Right lobe of liver (tissue), 6 donors: ENCODE measurements around the gene MGAT3. TPM values are rescaled to one million over a fixed set of nuclear protein-coding genes. Genes with fewer than 3 reads are reported as not detected.

ENCODE experiments used
- ATAC-seq, 4 donors: fragments of 200-7000 bp; cut with Tn5 transposase; one replicate each; pipeline ENCODE4 v1.9.1; 2020; ENCODE audit warnings: mild to moderate bottlenecking in 4 of 4, moderate library complexity in 4 of 4
- DNase-seq, 3 donors: peaks; one replicate each; pipeline ENCODE4 v3.0.0-alpha.2; 2020
- H3K27ac ChIP-seq, 3 donors: fragments of 200-600 bp; one replicate each; pipeline ENCODE4 v1.8.0; 2022
- H3K27me3 ChIP-seq, 2 donors: fragments of 200-600 bp; one replicate each; pipeline ENCODE4 v1.8.0; 2022
- H3K36me3 ChIP-seq, 4 donors: fragments of 200-600 bp; sonication (generic) in 1 of 4; one replicate each; pipeline versions ENCODE4 v1.5.1 to v1.8.0; 2017 to 2022; ENCODE audit warnings: control low read depth in 1 of 4
- H3K4me1 ChIP-seq, 4 donors: fragments of 200-600 bp; sonication (generic) in 1 of 4; one replicate each; pipeline versions ENCODE4 v1.5.1 to v1.8.0; 2017 to 2022; ENCODE audit warnings: control low read depth in 1 of 4
- H3K4me3 ChIP-seq, 3 donors: fragments of 200-600 bp; one replicate each; pipeline ENCODE4 v1.8.0; 2022
- H3K9me3 ChIP-seq, 4 donors: fragments of 200-600 bp; sonication (generic) in 1 of 4; one replicate each; pipeline versions ENCODE4 v1.5.1 to v1.8.0; 2017 to 2022; ENCODE audit warnings: control low read depth in 1 of 4
- POLR2A ChIP-seq: fragments of 450-650 bp; IDR thresholded peaks from one replicate; pipeline ENCODE4 v1.6.1; 2017; ENCODE audit warnings: antibody characterized with exemption, mild to moderate bottlenecking
- WGBS: methylation state at CpG from one replicate; pipeline ENCODE4 v1.1.6; 2018; ENCODE audit warnings: low coverage, low lambda C conversion rate; ENCODE audit not compliant: insufficient coverage; ENCODE audit errors: missing lambda C conversion rate; 5-methylcytosine and 5-hydroxymethylcytosine counted together
- intact Hi-C, 2 donors: fragments of 100-400 bp; cut with DNase I; formaldehyde crosslinking; loops; one replicate each; pipeline versions ENCODE4 v1.11.2 to v1.14.1; 2022
- total RNA-seq, 6 experiments: library from RNA; depleted of rRNA in 2 of 6; stranded (reverse); fragments of >200 nt in 2 of 6; fragmentation: NEBNext Ultra II Directional in 3 of 6; extraction: Animal tissue kit (Norgen Biotek cat#: 25700) in 3 of 6; gene quantifications; one replicate each; pipeline versions ENCODE4 v1.1.0 to v1.2.4, GENCODE V29; 2016 to 2023
- TF ChIP-seq, protein P1 (sequence below), 4 donors: fragments of 200-600 bp in 3 of 4; fragments of 450-650 bp in 1 of 4; IDR thresholded peaks; one replicate each; pipeline versions ENCODE4 v1.5.1 to v1.8.0; 2016 to 2022; ENCODE audit warnings: antibody characterized with exemption in 4 of 4, mild to moderate bottlenecking in 2 of 4
- donor health status: DM: no; HTN: yes; CAD: no.
- donor health status: DM: no; HTN: no; CAD: no.
- donor health status: DM: no; HTN: no; CAD: no.
- donor health status: DM: no; HTN: yes; CAD: no.
- donor health status: DM: no; HTN: yes; CAD: no.

Gene MGAT3
- total RNA-seq, 6 experiments from 2014 or later: 0.05 to 0.38 (median 0.07) TPM; not detected in 1

DNA sequence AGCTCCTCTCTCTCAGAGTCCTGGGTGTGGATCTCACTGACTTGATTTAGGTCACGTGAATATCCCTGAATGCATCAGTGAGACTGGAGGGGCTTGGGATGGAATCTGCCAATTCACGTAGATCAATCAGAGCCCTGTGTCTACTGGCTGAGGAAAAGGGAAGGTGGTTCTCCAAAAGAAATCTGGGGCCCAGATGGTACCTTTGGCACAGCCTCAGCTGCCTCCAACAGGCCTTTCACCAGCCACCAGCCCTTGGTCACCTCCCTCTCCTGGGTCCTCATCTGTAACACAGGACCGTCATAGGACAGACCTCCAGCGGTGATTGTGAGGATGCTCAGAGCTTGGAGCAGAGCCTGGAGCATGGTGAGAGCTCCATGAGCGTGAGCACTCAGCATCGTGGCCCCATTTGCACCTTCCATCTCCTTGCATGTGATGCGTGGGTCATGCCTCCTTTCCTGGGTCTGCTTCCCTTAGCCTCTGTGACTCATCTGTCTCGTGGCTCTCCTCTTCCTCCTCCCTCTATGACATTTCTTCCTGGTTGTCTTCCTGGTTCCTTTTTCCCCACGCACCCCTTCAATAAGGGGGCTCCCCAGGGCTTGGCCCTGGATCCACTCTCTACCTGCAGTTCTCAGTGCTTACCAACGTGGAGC, 37.8 kb downstream of the MGAT3 start:
- no peak overlapping the region for H3K4me3 ChIP-seq
- ATAC-seq: no peak
- H3K4me1 ChIP-seq: no peaks in the 10 kb centered on the region
- WGBS: 47% methylated on average over 8 of the region's 10 CpGs
- no peaks in the 10 kb centered on the region for H3K9me3 ChIP-seq
- no peaks in the 10 kb centered on the region for H3K27me3 ChIP-seq
- DNase-seq: peak in 1 of 3 donors; percentile 28
- no peaks in the 10 kb centered on the region for H3K36me3 ChIP-seq
- H3K27ac ChIP-seq: no peak overlapping the region
- TF ChIP-seq POLR2A: no peak
- TF ChIP-seq, protein P1, sequence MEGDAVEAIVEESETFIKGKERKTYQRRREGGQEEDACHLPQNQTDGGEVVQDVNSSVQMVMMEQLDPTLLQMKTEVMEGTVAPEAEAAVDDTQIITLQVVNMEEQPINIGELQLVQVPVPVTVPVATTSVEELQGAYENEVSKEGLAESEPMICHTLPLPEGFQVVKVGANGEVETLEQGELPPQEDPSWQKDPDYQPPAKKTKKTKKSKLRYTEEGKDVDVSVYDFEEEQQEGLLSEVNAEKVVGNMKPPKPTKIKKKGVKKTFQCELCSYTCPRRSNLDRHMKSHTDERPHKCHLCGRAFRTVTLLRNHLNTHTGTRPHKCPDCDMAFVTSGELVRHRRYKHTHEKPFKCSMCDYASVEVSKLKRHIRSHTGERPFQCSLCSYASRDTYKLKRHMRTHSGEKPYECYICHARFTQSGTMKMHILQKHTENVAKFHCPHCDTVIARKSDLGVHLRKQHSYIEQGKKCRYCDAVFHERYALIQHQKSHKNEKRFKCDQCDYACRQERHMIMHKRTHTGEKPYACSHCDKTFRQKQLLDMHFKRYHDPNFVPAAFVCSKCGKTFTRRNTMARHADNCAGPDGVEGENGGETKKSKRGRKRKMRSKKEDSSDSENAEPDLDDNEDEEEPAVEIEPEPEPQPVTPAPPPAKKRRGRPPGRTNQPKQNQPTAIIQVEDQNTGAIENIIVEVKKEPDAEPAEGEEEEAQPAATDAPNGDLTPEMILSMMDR (IDR thresholded peaks at IDR 0.05): no peak
- intact Hi-C loops: loop anchor here in 1 of 2 donors (5.0 kb wide), 1 partner anchor 33 kb away; no protein-coding TSS in a partner anchor

DNA sequence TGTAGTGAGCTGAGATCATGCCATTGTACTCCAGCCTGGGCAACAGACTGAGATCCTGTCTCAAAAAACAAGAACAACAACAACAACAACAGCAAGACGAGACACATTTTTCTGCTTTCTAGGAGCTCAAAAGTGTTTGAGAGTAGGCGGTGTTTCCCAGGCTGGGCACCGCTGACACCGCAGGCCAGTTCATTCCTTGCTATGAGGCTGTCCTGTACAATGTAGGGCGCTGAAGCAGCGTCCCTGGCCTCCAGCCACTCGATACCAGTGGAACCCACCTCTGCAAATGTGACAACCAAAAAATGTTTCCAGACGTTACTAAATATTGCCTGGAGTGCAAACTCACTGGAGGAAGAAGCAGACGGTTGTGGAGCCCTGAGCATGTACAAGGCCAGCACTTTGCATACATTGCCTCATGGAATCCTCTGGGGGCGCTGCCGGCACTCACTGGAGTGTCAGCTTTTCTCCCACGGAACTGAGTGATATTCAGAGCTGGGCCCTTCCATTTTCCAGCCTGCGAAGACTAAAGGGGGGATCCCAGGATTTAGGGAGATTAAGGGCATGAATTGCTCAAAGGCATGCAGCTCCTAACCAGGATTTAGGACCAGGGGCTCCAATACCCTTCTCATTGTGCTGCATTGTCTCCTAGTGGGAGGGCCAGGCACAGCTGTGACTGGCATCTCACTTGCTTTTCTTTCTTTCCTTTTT, 39.5 kb downstream of the MGAT3 start:
- WGBS: 5% methylated on average over 6 of the region's 13 CpGs
- ATAC-seq: peak; percentile 79 to 86 (median 83)
- no peaks in the 10 kb centered on the region for H3K27me3 ChIP-seq
- H3K4me1 ChIP-seq: peaks cover 0 to 5% (median 2%) of the 10 kb centered on the region in 4 donors
- DNase-seq: peak; percentile 73 to 76 (median 75)
- H3K27ac ChIP-seq: no peak overlapping the region
- H3K36me3 ChIP-seq: no peaks in the 10 kb centered on the region
- no peak for TF ChIP-seq POLR2A
- TF ChIP-seq, protein P1 (IDR thresholded peaks at IDR 0.05): peak; percentile 67 to 86 (median 76)
- no peak overlapping the region for H3K4me3 ChIP-seq
- intact Hi-C loops: no loop called here
- no peaks in the 10 kb centered on the region for H3K9me3 ChIP-seq

DNA sequence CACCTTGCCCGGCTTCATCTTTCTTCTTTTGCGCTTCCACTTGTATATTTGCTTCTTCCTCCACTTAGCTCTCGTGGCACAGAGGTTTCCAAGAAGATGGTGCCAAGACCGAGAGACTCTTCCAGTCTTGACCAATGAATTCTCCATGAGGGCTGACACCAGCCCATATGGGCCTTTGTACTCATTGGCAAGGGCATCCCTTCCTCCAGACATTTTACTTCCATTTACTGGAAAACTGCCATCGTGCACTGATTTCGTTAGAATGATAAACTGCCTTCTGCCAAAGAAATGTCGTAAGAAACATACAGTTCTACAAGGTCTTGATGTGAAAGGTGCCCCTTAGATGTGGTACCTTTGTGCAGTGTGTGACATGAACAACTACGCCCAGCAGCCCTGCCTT, 40.6 kb downstream of the MGAT3 start:
- H3K4me1 ChIP-seq: peaks cover 0 to 11% (median 8%) of the 10 kb centered on the region in 4 donors
- WGBS: 78% methylated on average over 6 of the region's 8 CpGs

DNA sequence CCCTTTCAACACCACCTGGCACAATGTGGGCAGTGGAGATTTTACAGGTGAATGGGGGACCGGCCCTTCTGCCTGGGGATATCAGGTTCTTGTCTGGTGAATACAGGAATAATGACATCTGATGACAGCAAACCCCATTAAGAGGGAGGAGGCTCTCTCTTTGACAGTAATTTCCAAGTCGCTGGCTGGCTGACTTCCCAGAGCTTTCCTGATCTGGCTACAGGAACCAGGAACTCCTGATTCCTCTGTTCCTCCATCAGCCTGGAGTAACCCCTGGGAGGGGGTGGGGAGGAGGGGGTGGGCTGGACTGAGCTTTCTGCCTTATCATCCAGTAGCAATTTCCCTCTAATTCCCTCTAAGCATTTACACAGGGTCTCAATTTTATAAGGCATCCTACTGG, 41.6 kb downstream of the MGAT3 start:
- 0% methylated on average over 1 of the region's 2 CpGs for WGBS
- Histone ChIP-seq H3K27ac (no peak overlapping the region), H3K4me1 (peaks cover 0 to 13% (median 10%) of the 10 kb centered on the region in 4 donors), H3K9me3 (no peaks in the 10 kb centered on the region), H3K36me3 (no peaks in the 10 kb centered on the region), H3K27me3 (no peaks in the 10 kb centered on the region), H3K4me3 (no peak overlapping the region)
- TF ChIP-seq, protein P1 (IDR thresholded peaks at IDR 0.05): no peak
- no peak for TF ChIP-seq POLR2A
- DNase-seq (peak in 2 of 3 donors; percentile 46 to 57), ATAC-seq (no peak)
- intact Hi-C loops: no loop called here

More for the DNA sequence above, 40.6 kb downstream of the MGAT3 start:
- no peaks in the 10 kb centered on the region for H3K9me3 ChIP-seq
- intact Hi-C loops: no loop called here
- TF ChIP-seq POLR2A: no peak
- TF ChIP-seq, protein P1 (IDR thresholded peaks at IDR 0.05): no peak
- H3K36me3 ChIP-seq: no peaks in the 10 kb centered on the region
- ATAC-seq: no peak
- H3K4me3 ChIP-seq: no peak overlapping the region
- no peak overlapping the region for H3K27ac ChIP-seq
- H3K27me3 ChIP-seq: no peaks in the 10 kb centered on the region
- no peak for DNase-seq
